ENCODE measurements around the gene AGAP3.

AGAP3 gene

GRCh38 chr7:151085691-151086620 lies at the start of gene AGAP3:
TSS of gene AGAP3 (plus strand) at chr7:151086475. CDS start at chr7:151086742, 267 bp downstream.
- Histone ChIP-seq H3K4me2 (ENCODE audit: insufficient read depth, low read length) (peak within 1 kb of the TSS; percentile 79), H2AFZ (ENCODE audit: low read depth, low read length) (peak within 1 kb of the TSS; percentile 80; the same call in 1 of the 2 replicates), H3K36me3 (ENCODE audit: insufficient read depth, low read length) (peaks cover 10% of the 10 kb centered on the region; the same call in 1 of the 2 replicates), H4K20me1 (ENCODE audit: insufficient read depth, low read length) (peaks cover 21% of the 10 kb centered on the region), H3K9me3 (ENCODE audit: insufficient read depth, low read length, severe bottlenecking) (no peaks in the 10 kb centered on the region), H3K79me2 (ENCODE audit: insufficient read depth, low read length) (peaks cover 34% of the 10 kb centered on the region), H3K9ac (ENCODE audit: low read depth, low read length) (peak within 1 kb of the TSS; percentile 54), H3K4me3 (ENCODE audit: low read depth in 1 of 2, low read length in 2 of 2) (peak within 1 kb of the TSS; percentile 30 to 66; a peak in 3 of 4 replicates), H3K27ac (ENCODE audit: low read length) (no peak within 1 kb of the TSS), H3K27me3 (ENCODE audit: insufficient read depth, low read length, poor library complexity) (peaks cover 14% of the 10 kb centered on the region), H3K4me1 (ENCODE audit: insufficient read depth, low read length) (peaks cover 53% of the 10 kb centered on the region)
- DNase-seq (peak; percentile 61), ATAC-seq (ENCODE audit: insufficient read depth, low read depth) (peak; percentile 13; the same call in 2 of the 3 replicates)
- no peak for TF ChIP-seq EZH2 (IDR thresholded peaks at IDR 0.05; ENCODE audit: borderline replicate concordance, low read depth, low read length, severe bottlenecking)
- TF ChIP-seq, protein P1, sequence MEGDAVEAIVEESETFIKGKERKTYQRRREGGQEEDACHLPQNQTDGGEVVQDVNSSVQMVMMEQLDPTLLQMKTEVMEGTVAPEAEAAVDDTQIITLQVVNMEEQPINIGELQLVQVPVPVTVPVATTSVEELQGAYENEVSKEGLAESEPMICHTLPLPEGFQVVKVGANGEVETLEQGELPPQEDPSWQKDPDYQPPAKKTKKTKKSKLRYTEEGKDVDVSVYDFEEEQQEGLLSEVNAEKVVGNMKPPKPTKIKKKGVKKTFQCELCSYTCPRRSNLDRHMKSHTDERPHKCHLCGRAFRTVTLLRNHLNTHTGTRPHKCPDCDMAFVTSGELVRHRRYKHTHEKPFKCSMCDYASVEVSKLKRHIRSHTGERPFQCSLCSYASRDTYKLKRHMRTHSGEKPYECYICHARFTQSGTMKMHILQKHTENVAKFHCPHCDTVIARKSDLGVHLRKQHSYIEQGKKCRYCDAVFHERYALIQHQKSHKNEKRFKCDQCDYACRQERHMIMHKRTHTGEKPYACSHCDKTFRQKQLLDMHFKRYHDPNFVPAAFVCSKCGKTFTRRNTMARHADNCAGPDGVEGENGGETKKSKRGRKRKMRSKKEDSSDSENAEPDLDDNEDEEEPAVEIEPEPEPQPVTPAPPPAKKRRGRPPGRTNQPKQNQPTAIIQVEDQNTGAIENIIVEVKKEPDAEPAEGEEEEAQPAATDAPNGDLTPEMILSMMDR (IDR thresholded peaks at IDR 0.05; ENCODE audit: borderline replicate concordance, extremely low read depth, low read length, poor library complexity, severe bottlenecking), result no peak

DNA sequence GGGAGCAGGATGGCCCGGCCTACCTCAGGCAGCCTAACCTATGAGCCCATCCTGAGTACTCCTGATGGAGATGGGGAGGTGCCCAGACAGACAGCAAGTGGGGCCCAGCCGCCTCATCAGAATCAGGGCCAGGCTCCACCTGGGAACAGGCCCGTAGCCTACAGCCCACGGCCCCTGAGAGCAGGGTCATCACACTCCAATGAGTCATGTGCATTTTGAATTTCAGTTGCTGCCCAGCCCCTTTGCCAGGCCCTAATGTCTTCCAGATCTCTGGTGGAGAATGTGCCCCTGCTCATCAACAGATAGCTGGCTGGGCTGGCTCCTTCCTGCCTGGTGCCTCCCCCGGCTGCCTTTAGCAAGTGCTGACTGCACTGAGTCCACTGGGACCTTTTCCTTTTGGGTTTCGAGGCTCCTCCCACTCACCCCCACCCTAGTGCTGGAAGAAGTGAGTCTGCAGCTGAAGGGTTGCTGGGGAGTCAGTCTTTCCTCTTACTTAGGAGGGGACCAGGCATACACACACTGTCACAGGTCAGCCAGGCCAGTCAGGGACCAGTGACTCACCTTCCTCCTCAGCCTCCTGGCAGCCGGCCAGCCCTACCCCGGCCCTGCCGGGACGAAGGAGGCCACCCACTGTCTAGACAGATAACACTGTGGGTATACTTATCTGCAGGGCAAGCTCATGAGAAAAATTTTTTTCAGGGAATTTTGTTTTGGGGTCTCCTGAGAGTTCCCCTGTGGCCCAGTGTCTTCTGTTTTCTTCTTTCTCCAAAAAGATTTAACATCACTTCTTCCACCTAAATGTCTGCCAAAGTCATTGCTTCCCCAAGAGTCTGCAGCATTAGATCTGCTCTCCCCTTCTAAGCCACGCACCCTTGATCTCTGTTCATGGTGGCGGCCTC lies 47.1 kb upstream of the AGAP3 start:
- H3K4me1 ChIP-seq (ENCODE audit: insufficient read depth, low read length), result no peaks in the 10 kb centered on the region
- H3K4me2 ChIP-seq (ENCODE audit: insufficient read depth, low read length), result no peak overlapping the region
- no peaks in the 10 kb centered on the region for H3K9me3 ChIP-seq (ENCODE audit: insufficient read depth, low read length, severe bottlenecking)
- peaks cover 3% of the 10 kb centered on the region; the same call in 1 of the 2 replicates for H4K20me1 ChIP-seq (ENCODE audit: insufficient read depth, low read length)
- no peaks in the 10 kb centered on the region for H3K79me2 ChIP-seq (ENCODE audit: insufficient read depth, low read length)
- H3K27me3 ChIP-seq (ENCODE audit: insufficient read depth, low read length, poor library complexity), result no peaks in the 10 kb centered on the region
- DNase-seq (no peak), ATAC-seq (ENCODE audit: insufficient read depth, low read depth) (peak; percentile 22; the same call in 2 of the 3 replicates)
- no peak overlapping the region for H3K9ac ChIP-seq (ENCODE audit: low read depth, low read length)
- no peak overlapping the region for H2AFZ ChIP-seq (ENCODE audit: low read depth, low read length)
- no peak overlapping the region for H3K4me3 ChIP-seq (ENCODE audit: low read depth in 1 of 2, low read length in 2 of 2)
- TF ChIP-seq, protein P1 (IDR thresholded peaks at IDR 0.05; ENCODE audit: borderline replicate concordance, extremely low read depth, low read length, poor library complexity, severe bottlenecking), result no peak
- no peak for TF ChIP-seq EZH2 (IDR thresholded peaks at IDR 0.05; ENCODE audit: borderline replicate concordance, low read depth, low read length, severe bottlenecking)
- H3K36me3 ChIP-seq (ENCODE audit: insufficient read depth, low read length), result peaks cover 64% of the 10 kb centered on the region
- H3K27ac ChIP-seq (ENCODE audit: low read length), result no peak overlapping the region

- H3K9ac ChIP-seq (ENCODE audit: low read depth, low read length), result no peak overlapping the region
- no peak overlapping the region for H2AFZ ChIP-seq (ENCODE audit: low read depth, low read length)
- H3K27ac ChIP-seq (ENCODE audit: low read length), result no peak overlapping the region
- TF ChIP-seq, protein P1 (IDR thresholded peaks at IDR 0.05; ENCODE audit: borderline replicate concordance, extremely low read depth, low read length, poor library complexity, severe bottlenecking), result no peak
- no peak for TF ChIP-seq EZH2 (IDR thresholded peaks at IDR 0.05; ENCODE audit: borderline replicate concordance, low read depth, low read length, severe bottlenecking)
- peaks cover 64% of the 10 kb centered on the region for H3K36me3 ChIP-seq (ENCODE audit: insufficient read depth, low read length)
- no peaks in the 10 kb centered on the region for H3K4me1 ChIP-seq (ENCODE audit: insufficient read depth, low read length)
- ATAC-seq (ENCODE audit: insufficient read depth, low read depth) (0 out of 3 replicates have a peak, but pooled peaks have one; percentile 18), DNase-seq (no peak)
- peaks cover 3% of the 10 kb centered on the region; the same call in 1 of the 2 replicates for H4K20me1 ChIP-seq (ENCODE audit: insufficient read depth, low read length)
- H3K79me2 ChIP-seq (ENCODE audit: insufficient read depth, low read length), result no peaks in the 10 kb centered on the region
- no peaks in the 10 kb centered on the region for H3K9me3 ChIP-seq (ENCODE audit: insufficient read depth, low read length, severe bottlenecking)
- no peaks in the 10 kb centered on the region for H3K27me3 ChIP-seq (ENCODE audit: insufficient read depth, low read length, poor library complexity)
- no peak overlapping the region for H3K4me2 ChIP-seq (ENCODE audit: insufficient read depth, low read length)
- H3K4me3 ChIP-seq (ENCODE audit: low read depth in 1 of 2, low read length in 2 of 2), result no peak overlapping the region
Measured at GRCh38 chr7:151039850-151040548, 46.3 kb upstream of the AGAP3 start.

All from DND-41 (cell line).